Body of pancreas (tissue), 4 donors: ENCODE data around the gene EPHB2.

Experiments used
- POLR2A ChIP-seq, 3 donors: fragments of 450-650 bp; IDR thresholded peaks; one replicate each; pipeline ENCODE4 v1.6.1; 2016; ENCODE audit warnings: antibody characterized with exemption in 3 of 3, mild to moderate bottlenecking in 2 of 3
- TF ChIP-seq, protein P1 (sequence below), 7 experiments: fragments of 450-650 bp in 4 of 7; fragments of 200-600 bp in 3 of 7; sonication (generic) in 3 of 7; IDR thresholded peaks; one replicate each; pipeline ENCODE4 v1.5.1; 2016 to 2019; ENCODE audit warnings: antibody characterized with exemption in 7 of 7

DNA sequence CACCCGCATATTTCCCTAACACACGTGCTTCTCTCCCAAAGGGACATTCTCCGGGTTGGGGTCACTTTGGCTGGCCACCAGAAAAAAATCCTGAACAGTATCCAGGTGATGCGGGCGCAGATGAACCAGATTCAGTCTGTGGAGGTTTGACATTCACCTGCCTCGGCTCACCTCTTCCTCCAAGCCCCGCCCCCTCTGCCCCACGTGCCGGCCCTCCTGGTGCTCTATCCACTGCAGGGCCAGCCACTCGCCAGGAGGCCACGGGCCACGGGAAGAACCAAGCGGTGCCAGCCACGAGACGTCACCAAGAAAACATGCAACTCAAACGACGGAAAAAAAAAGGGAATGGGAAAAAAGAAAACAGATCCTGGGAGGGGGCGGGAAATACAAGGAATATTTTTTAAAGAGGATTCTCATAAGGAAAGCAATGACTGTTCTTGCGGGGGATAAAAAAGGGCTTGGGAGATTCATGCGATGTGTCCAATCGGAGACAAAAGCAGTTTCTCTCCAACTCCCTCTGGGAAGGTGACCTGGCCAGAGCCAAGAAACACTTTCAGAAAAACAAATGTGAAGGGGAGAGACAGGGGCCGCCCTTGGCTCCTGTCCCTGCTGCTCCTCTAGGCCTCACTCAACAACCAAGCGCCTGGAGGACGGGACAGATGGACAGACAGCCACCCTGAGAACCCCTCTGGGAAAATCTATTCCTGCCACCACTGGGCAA lies 202.9 kb downstream of the EPHB2 start:
- TF ChIP-seq POLR2A (IDR thresholded peaks at IDR 0.05), result no peak
- TF ChIP-seq, protein P1, sequence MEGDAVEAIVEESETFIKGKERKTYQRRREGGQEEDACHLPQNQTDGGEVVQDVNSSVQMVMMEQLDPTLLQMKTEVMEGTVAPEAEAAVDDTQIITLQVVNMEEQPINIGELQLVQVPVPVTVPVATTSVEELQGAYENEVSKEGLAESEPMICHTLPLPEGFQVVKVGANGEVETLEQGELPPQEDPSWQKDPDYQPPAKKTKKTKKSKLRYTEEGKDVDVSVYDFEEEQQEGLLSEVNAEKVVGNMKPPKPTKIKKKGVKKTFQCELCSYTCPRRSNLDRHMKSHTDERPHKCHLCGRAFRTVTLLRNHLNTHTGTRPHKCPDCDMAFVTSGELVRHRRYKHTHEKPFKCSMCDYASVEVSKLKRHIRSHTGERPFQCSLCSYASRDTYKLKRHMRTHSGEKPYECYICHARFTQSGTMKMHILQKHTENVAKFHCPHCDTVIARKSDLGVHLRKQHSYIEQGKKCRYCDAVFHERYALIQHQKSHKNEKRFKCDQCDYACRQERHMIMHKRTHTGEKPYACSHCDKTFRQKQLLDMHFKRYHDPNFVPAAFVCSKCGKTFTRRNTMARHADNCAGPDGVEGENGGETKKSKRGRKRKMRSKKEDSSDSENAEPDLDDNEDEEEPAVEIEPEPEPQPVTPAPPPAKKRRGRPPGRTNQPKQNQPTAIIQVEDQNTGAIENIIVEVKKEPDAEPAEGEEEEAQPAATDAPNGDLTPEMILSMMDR (IDR thresholded peaks at IDR 0.05), result no peak
